Measurements from ENCODE around the gene PRPSAP2.
"Not testable (repeated sequence)": the region's sequence is repeated elsewhere in the genome, so short reads cannot be mapped to it uniquely, and the experiment has no call there.

PRPSAP2 gene

GRCh38 chr17:18917506-18918032 lies 59.6 kb downstream of the PRPSAP2 start:
- no peak for DNase-seq (ENCODE audit: low read depth)
- no peak for TF ChIP-seq CTCF (IDR thresholded peaks at IDR 0.05; ENCODE audit: low read depth, low read length, missing control alignments)
- H3K4me3 ChIP-seq (ENCODE audit: low read depth, low read length) = no peak overlapping the region

GRCh38 chr17:18919963-18920362 lies 62.0 kb downstream of the PRPSAP2 start:
- H3K4me3 ChIP-seq (ENCODE audit: low read depth, low read length) = no peak overlapping the region
- DNase-seq (ENCODE audit: low read depth) = no peak
- no peak for TF ChIP-seq CTCF (IDR thresholded peaks at IDR 0.05; ENCODE audit: low read depth, low read length, missing control alignments)

GRCh38 chr17:18920911-18921441 lies 63.0 kb downstream of the PRPSAP2 start:
- peak; percentile 65 for DNase-seq (ENCODE audit: low read depth)
- H3K4me3 ChIP-seq (ENCODE audit: low read depth, low read length) = peak overlapping the region; percentile 22
- TF ChIP-seq CTCF (IDR thresholded peaks at IDR 0.05; ENCODE audit: low read depth, low read length, missing control alignments) = no peak

- DNase-seq (ENCODE audit: low read depth) = no peak
- no peak for TF ChIP-seq CTCF (IDR thresholded peaks at IDR 0.05; ENCODE audit: low read depth, low read length, missing control alignments)
- peak overlapping the region; percentile 22; the same call in 1 of the 2 replicates for H3K4me3 ChIP-seq (ENCODE audit: low read depth, low read length)
Observed at GRCh38 chr17:18921485-18921884, 63.6 kb downstream of the PRPSAP2 start.

- peak; percentile 83 for DNase-seq (ENCODE audit: low read depth)
- no peak overlapping the region; the same call in 1 of the 2 replicates for H3K4me3 ChIP-seq (ENCODE audit: low read depth, low read length)
- TF ChIP-seq CTCF (IDR thresholded peaks at IDR 0.05; ENCODE audit: low read depth, low read length, missing control alignments) = no peak
Observed at GRCh38 chr17:18921912-18922451, 64.1 kb downstream of the PRPSAP2 start.

GRCh38 chr17:18922596-18922995 lies 64.7 kb downstream of the PRPSAP2 start:
- DNase-seq (ENCODE audit: low read depth) = not testable (repeated sequence)
- peak overlapping the region; percentile 8; the same call in 1 of the 2 replicates for H3K4me3 ChIP-seq (ENCODE audit: low read depth, low read length)

- TF ChIP-seq CTCF (IDR thresholded peaks at IDR 0.05; ENCODE audit: low read depth, low read length, missing control alignments) = no peak
- no peak for DNase-seq (ENCODE audit: low read depth)
- no peak overlapping the region for H3K4me3 ChIP-seq (ENCODE audit: low read depth, low read length)
Observed at GRCh38 chr17:18925187-18925586, 67.3 kb downstream of the PRPSAP2 start.

Data from GM12864 (cell line).